ENCODE results near the gene NCF4.

GRCh38 chr22:36898690-36899089, 37.9 kb downstream of the NCF4 start:
- TF ChIP-seq RARB (CRISPR knock-in tag; IDR thresholded peaks at IDR 0.05): no peak
- TF ChIP-seq, protein P1, sequence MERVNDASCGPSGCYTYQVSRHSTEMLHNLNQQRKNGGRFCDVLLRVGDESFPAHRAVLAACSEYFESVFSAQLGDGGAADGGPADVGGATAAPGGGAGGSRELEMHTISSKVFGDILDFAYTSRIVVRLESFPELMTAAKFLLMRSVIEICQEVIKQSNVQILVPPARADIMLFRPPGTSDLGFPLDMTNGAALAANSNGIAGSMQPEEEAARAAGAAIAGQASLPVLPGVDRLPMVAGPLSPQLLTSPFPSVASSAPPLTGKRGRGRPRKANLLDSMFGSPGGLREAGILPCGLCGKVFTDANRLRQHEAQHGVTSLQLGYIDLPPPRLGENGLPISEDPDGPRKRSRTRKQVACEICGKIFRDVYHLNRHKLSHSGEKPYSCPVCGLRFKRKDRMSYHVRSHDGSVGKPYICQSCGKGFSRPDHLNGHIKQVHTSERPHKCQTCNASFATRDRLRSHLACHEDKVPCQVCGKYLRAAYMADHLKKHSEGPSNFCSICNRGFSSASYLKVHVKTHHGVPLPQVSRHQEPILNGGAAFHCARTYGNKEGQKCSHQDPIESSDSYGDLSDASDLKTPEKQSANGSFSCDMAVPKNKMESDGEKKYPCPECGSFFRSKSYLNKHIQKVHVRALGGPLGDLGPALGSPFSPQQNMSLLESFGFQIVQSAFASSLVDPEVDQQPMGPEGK (CRISPR knock-in tag; IDR thresholded peaks at IDR 0.05; ENCODE audit: borderline replicate concordance): no peak
- TF ChIP-seq ARNTL (CRISPR knock-in tag; IDR thresholded peaks at IDR 0.05; ENCODE audit: borderline replicate concordance, low read depth): no peak
- no peak for TF ChIP-seq CREB5 (CRISPR knock-in tag; IDR thresholded peaks at IDR 0.05; ENCODE audit: low read depth)
